ENCODE measurements around the gene DLX6.

Gene DLX6

GRCh38 chr7:97005183-97006054 is at the start of gene DLX6:
DLX6 (plus strand) TSS chr7:97005553; CDS start chr7:97005978, 425 bp downstream.
- no peak for DNase-seq

GRCh38 chr7:96959135-96959534 is 46.2 kb upstream of the DLX6 start:
- no peak for DNase-seq

GRCh38 chr7:96962221-96962885 is 43.0 kb upstream of the DLX6 start:
- no peak for DNase-seq

- DNase-seq = no peak
Measured at GRCh38 chr7:96968981-96969380, 36.4 kb upstream of the DLX6 start.

DNA sequence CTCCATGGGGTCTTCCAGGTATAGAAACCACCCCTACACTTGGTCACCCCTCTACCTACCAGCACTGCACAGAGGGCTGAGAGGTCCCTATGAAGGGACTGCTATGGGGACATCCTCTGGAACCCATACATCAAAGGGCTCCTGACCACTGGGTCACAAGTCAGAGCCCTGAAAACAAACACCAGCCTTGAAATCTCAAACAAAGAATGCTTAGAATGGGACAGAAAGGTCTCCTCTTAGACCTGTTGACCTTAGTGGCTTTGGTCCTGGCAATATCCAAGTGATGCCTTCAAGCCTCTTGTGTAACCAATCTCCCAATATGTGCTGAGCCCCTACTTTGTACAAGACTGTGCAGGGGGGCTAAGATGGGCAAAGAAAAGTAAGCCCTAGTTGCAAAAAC is 34.6 kb upstream of the DLX6 start:
- no peak for DNase-seq

- no peak for DNase-seq
Measured at GRCh38 chr7:96973986-96974385, 31.4 kb upstream of the DLX6 start.

GRCh38 chr7:96976106-96976505 is 29.2 kb upstream of the DLX6 start:
- no peak for DNase-seq

- DNase-seq = no peak
Measured at GRCh38 chr7:96977445-96977844, 27.9 kb upstream of the DLX6 start.

DNA sequence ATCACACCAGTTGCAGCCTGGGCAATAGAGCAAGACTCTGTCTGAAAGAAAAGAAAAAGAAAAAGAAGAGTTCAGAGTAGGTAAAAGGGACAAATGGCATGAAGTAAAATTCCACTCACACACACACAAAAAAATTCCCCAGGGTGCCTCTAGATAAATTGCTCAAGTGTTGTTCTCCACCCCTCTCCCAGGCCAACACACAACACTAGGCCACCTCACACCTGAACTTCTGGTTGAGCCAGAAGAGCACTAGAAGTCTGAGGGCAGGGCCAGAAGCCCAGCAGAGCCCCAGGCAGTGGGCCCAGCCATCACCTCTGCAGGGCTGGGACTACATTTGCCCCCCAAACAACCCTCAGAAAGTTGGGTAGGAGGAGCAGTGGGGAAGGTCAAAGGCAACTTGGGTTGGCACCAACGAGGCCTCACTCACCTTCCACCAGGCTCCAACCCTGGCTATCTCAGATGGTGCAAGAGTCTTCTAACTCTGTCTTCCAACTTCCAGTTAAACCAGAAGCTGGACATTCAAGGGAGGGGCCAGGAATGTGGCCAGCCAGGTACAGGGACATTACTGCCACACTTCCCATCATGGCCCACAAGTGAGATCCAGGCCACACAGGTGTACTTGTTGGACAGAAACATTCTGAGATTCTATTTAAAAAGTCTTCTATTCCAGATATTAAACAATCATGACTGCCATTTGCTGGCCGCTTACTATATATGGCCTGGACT is 25.6 kb upstream of the DLX6 start:
- no peak for DNase-seq

DNA sequence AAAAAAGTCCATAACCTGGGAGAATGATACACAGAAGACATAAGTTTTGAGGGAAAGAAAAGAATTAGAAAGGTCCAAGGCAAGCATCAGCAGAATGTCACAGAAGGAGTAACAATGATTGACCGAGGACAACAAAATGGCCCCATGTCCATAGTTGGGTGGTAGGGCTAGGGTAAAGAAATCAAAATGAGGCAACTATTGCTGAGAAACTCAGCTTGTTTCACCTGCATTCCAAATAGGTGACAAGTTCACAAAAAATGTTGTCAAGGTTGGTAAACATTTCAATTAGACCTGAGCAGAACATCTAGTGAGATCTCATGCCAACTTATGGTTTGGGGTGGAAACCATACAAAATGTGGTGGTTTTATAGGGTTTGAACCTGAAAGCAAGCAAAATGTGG is 22.8 kb upstream of the DLX6 start:
- DNase-seq = no peak

GRCh38 chr7:96985992-96986391 is 19.4 kb upstream of the DLX6 start:
- no peak for DNase-seq

- no peak for DNase-seq
Measured at GRCh38 chr7:96986901-96987300, 18.5 kb upstream of the DLX6 start.

- DNase-seq = no peak
Measured at GRCh38 chr7:96987719-96988118, 17.6 kb upstream of the DLX6 start.

DNA sequence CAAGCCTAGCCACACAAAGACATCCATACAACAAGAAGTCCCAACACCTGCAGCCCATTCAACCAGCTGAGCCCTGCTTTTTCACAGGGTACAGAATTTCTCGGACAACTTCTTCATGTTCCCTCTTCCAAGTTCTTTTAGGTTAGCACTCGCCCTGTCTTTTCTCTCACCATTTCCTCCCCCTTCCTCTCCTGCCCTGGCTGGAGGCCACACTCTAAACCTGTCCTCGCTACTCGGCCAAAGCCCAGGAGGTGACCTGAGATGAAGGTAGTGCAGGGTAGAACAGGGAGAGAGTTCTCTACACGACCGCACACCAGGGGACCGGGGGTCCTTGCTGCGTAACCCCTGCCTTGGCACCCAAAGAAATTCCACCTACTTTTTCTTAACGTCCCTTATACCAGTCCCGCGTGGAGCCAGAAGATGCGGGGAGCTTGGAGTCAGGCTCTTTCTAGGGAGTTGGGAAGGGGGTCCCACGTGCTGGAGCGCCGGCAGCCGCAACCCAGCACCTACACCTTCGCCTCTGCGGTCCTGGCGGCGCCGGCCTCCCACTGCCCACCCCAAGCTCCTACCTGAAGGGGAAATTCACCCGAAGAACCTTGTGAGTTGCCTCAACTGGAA is 16.0 kb upstream of the DLX6 start:
- no peak for DNase-seq

DNA sequence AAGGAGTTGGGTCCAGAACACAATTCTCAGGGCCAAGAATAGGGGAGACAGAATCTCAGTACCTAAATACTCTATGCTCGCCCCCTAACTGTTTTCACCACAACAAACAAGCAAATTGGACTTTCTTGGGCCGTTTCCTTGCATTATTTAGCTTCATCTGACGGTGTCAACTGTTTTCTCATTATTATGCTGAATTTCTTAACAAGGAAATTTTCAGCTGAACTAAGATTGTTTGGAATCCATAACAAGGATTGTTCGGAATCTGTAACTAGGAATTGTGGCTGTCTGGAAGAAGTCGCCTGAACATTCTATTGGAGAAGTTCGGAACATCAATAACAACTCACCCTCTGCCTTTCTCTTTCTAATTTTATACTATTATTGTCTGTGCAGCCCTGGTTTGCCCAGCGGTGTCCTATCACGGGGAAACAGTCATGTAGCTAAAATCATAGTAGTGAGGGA is 15.5 kb upstream of the DLX6 start:
- DNase-seq = no peak

DNA sequence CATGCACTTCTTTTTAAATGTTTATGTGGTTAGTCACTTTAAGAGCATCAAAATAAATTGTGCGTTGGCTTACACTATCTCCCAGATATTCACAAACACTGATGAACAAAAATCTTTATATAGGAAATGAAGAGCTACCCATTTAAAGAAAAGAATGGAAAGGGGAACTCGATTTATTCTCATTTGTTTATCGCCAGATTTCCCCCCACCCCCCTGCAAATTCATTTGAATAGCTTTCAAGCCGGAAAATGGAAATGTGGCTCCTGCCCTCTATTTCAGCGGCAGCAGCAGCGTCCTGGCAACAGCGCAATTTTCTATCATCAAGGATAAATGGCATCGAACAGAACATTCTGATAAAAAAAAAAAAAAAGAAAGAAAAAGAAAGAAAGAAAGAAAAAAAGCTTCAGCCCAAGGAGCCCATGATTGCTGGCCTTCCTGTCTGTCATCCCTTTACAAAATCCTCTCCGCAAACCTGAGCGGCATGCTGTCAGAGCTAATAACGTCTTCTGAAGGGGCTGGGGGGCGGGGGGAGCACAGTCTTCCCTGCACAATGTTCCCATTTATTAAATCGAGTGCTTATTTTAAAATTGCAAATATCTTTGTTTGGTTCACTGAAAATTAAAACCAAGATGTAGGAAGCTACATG is 13.7 kb upstream of the DLX6 start:
- DNase-seq = no peak

- DNase-seq = no peak
Measured at GRCh38 chr7:96992192-96993005, 13.0 kb upstream of the DLX6 start.

DNA sequence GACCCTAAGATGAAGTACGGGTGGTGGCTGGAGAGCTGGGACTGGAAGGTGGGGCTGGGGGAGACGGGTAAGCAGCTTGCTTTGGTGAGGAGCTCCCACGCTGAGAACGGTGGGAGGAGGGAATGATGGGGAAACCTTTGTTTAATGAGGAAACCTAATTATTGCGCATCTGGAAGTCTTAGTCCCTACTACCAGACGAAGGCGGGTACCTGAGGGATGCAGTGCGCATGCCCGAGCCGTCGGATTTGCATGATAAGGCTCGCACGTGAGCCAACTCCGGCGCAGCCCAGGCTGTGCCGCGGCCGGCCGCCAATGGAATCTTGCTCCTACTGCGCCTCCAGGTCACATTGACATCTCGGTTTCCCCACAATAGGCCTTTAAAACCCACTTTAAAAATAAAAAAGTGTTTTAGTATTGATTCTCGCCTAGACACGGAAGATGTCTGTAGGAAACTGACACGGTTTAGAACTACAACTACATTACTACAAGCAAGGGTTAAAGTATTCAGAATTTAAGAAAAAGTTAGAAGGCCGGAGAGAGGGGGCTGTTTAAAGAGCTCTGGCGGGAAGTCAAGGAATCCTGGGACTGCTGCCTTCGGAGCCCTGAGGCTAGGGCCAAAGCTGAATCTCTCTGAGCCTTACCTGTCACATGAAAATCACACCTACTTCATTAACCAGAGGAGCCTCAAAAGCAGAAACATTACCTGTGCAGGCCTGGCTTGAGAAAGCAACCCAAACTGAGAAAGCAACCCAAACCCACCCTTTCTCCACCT is 12.1 kb upstream of the DLX6 start:
- DNase-seq = no peak

DNA sequence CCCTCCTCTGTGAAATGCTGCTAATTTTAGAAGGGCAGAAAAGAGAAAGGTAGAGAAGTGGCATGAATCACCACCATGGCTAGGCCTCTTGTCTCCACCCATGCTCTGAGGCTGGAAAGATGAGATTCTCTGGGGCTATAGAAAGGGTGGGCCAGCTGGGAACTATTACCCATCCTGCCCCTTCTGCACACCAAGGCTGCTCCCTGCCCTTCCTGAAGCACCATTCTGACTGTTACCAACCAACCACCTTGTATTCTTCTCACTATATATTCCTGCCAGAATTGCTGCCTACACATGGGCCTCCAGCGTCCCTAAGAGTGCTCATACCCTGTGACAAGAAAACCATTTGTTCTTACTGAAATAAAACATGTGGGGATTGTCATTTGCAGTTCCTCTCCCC is 11.4 kb upstream of the DLX6 start:
- no peak for DNase-seq

- DNase-seq = no peak
Measured at GRCh38 chr7:96995406-96996110, 9.8 kb upstream of the DLX6 start.
